H1 (cell line): ENCODE results near the gene ALPL. TPM values are rescaled to one million over a fixed set of nuclear protein-coding genes. Genes with fewer than 3 reads are reported as not detected.

Source experiments
- CTCF ChIA-PET: fragments of 300-600 bp; sonication (Branson Sonifier 250); formaldehyde crosslinking; loops from one replicate; lab custom pipeline; 2021; ENCODE audit not compliant: partially characterized antibody; lab: Charles Lee
- POLR2A ChIA-PET: fragments of 300-600 bp; sonication (Branson Sonifier 250); formaldehyde crosslinking; loops from one replicate; lab custom pipeline; 2021; ENCODE audit warnings: inconsistent platforms; ENCODE audit not compliant: partially characterized antibody; lab: Charles Lee
- DNase-seq, 2 experiments: peaks; one replicate each; pipeline versions ENCODE4 v3.0.0 to v3.0.0-alpha.2; 2010 to 2022; ENCODE audit warnings: low spot score in 2 of 2, low read depth in 1 of 2, mixed read lengths in 1 of 2
- FAIRE-seq: peaks from 2 replicates; lab custom pipeline; 2011; peaks lifted over from hg19 to GRCh38; lab: Jason Lieb, UNC
- H2AFZ ChIP-seq: 2 replicates; pipeline ENCODE4 v1.8.1; 2012; ENCODE audit warnings: low read length, inconsistent platforms
- H2AK5ac ChIP-seq: 2 replicates; pipeline ENCODE4 v1.6.1; 2013; ENCODE audit warnings: low read depth, low read length
- H2BK120ac ChIP-seq: replicated peaks from 2 replicates; pipeline ENCODE3; 2013; ENCODE audit warnings: low read depth, low read length, inconsistent platforms
- H2BK12ac ChIP-seq: 2 replicates; pipeline ENCODE4 v1.6.1; 2013; ENCODE audit warnings: low read depth, low read length
- H2BK15ac ChIP-seq: 2 replicates; pipeline ENCODE4 v1.6.1; 2013; ENCODE audit warnings: low read length
- H2BK20ac ChIP-seq: 2 replicates; pipeline ENCODE4 v1.6.1; 2013; ENCODE audit warnings: low read length
- H2BK5ac ChIP-seq: 2 replicates; pipeline ENCODE4 v1.6.1; 2013; ENCODE audit warnings: low read depth, low read length
- H3K14ac ChIP-seq: 2 replicates; pipeline ENCODE4 v1.6.1; 2013; ENCODE audit warnings: inconsistent platforms; ENCODE audit not compliant: insufficient read length
- H3K18ac ChIP-seq: 2 replicates; pipeline ENCODE4 v1.6.1; 2013; ENCODE audit warnings: low read length; ENCODE audit errors: extremely low read depth
- H3K23ac ChIP-seq: 2 replicates; pipeline ENCODE4 v1.6.1; 2013; ENCODE audit warnings: inconsistent platforms; ENCODE audit not compliant: insufficient read length
- H3K23me2 ChIP-seq: 2 replicates; pipeline ENCODE4 v1.6.1; 2013; ENCODE audit warnings: low read depth, low read length
- H3K27ac ChIP-seq: 2 replicates; pipeline ENCODE4 v1.6.1; 2011; ENCODE audit warnings: low read depth, low read length, inconsistent platforms
- H3K27me3 ChIP-seq, 4 experiments: replicated peaks in 1 of 4; 1 replicate in 1 of 4; 2 replicates in 3 of 4; pipeline versions ENCODE4 v1.6.1 to v1.8.1; 2011 to 2013; ENCODE audit warnings: low read length in 3 of 4, mild to moderate bottlenecking in 3 of 4, inconsistent platforms in 2 of 4, mixed read lengths in 2 of 4, moderate library complexity in 1 of 4; ENCODE audit not compliant: control insufficient read depth in 3 of 4, insufficient read depth in 3 of 4; ENCODE audit errors: extremely low read depth in 1 of 4
- H3K36me3 ChIP-seq, 4 experiments: 2 replicates each; pipeline versions ENCODE4 v1.6.1 to v1.8.1; 2011 to 2013; ENCODE audit warnings: mild to moderate bottlenecking in 4 of 4, low read length in 3 of 4, moderate library complexity in 2 of 4, control low read depth in 1 of 4, inconsistent platforms in 1 of 4; ENCODE audit not compliant: insufficient read depth in 4 of 4, control insufficient read depth in 2 of 4
- H3K4ac ChIP-seq: replicated peaks from 2 replicates; pipeline ENCODE3; 2013; ENCODE audit warnings: low read length, low read depth, mixed read lengths, inconsistent platforms; ENCODE audit not compliant: insufficient read length
- H3K4me1 ChIP-seq, 4 experiments: replicated peaks in 1 of 4; 1 replicate in 1 of 4; 2 replicates in 3 of 4; pipeline versions ENCODE4 v1.6.1 to v1.8.1; 2011 to 2013; ENCODE audit warnings: low read length in 3 of 4, inconsistent platforms in 2 of 4, mixed read lengths in 1 of 4; ENCODE audit not compliant: insufficient read depth in 4 of 4, control insufficient read depth in 3 of 4
- H3K4me2 ChIP-seq, 2 experiments: 2 replicates each; pipeline versions ENCODE4 v1.6.1 to v1.8.1; 2011 to 2013; ENCODE audit warnings: low read depth in 2 of 2, low read length in 2 of 2, control low read depth in 1 of 2, inconsistent platforms in 1 of 2, mild to moderate bottlenecking in 1 of 2; ENCODE audit not compliant: insufficient read depth in 1 of 2
- H3K4me3 ChIP-seq, 4 experiments: fragments of 200-600, 300-600 bp in 1 of 4; sonication (generic), shearing (Covaris generic), sonication (Bioruptor Twin) in 1 of 4; 2 replicates each; pipeline versions ENCODE4 v1.5.1 to v1.8.1; 2011 to 2016; ENCODE audit warnings: low read length in 4 of 4, low read depth in 3 of 4, control low read depth in 2 of 4, inconsistent platforms in 2 of 4, mild to moderate bottlenecking in 2 of 4, mixed read lengths in 1 of 4, moderate library complexity in 1 of 4; ENCODE audit not compliant: insufficient read depth in 2 of 4; ENCODE audit errors: extremely low read depth in 1 of 4
- H3K56ac ChIP-seq: replicated peaks from 2 replicates; pipeline ENCODE3; 2013; ENCODE audit warnings: low read depth, mild to moderate bottlenecking, mixed read lengths, low read length, inconsistent platforms; ENCODE audit not compliant: insufficient read length
- H3K79me1 ChIP-seq: 2 replicates; pipeline ENCODE4 v1.6.1; 2013; ENCODE audit warnings: low read depth, low read length, control low read depth
- H3K79me2 ChIP-seq, 2 experiments: 2 replicates each; pipeline versions ENCODE4 v1.6.1 to v1.8.1; 2012 to 2013; ENCODE audit warnings: low read length in 2 of 2, mild to moderate bottlenecking in 2 of 2, inconsistent platforms in 1 of 2; ENCODE audit not compliant: insufficient read depth in 2 of 2, control insufficient read depth in 1 of 2
- H3K9ac ChIP-seq, 4 experiments: replicated peaks in 1 of 4; 1 replicate in 1 of 4; 2 replicates in 3 of 4; pipeline versions ENCODE4 v1.6.1 to v1.8.1; 2011 to 2013; ENCODE audit warnings: low read depth in 3 of 4, low read length in 3 of 4, control low read depth in 2 of 4, mild to moderate bottlenecking in 2 of 4, moderate library complexity in 2 of 4, inconsistent platforms in 1 of 4; ENCODE audit errors: extremely low read depth in 1 of 4
- H3K9me3 ChIP-seq, 2 experiments: 2 replicates each; pipeline versions ENCODE4 v1.6.1 to v1.8.1; 2012 to 2013; ENCODE audit warnings: mild to moderate bottlenecking in 2 of 2, moderate library complexity in 2 of 2, control low read depth in 1 of 2, inconsistent platforms in 1 of 2, low read depth in 1 of 2, low read length in 1 of 2, mixed read lengths in 1 of 2; ENCODE audit not compliant: insufficient read depth in 2 of 2
- H4K20me1 ChIP-seq, 2 experiments: replicated peaks in 1 of 2; 2 replicates each; pipeline versions ENCODE3 to v1.8.1; 2011 to 2013; ENCODE audit warnings: inconsistent platforms in 2 of 2, low read length in 2 of 2, mild to moderate bottlenecking in 1 of 2; ENCODE audit not compliant: insufficient read depth in 2 of 2, control insufficient read depth in 1 of 2
- H4K5ac ChIP-seq: 2 replicates; pipeline ENCODE4 v1.6.1; 2013; ENCODE audit warnings: low read length, low read depth, mixed read lengths, inconsistent platforms; ENCODE audit not compliant: insufficient read length
- H4K8ac ChIP-seq: 2 replicates; pipeline ENCODE4 v1.8.0; 2013; ENCODE audit warnings: mild to moderate bottlenecking, moderate library complexity, low read length, inconsistent platforms; ENCODE audit not compliant: insufficient read depth; ENCODE audit errors: extremely low read depth
- H4K91ac ChIP-seq: replicated peaks from 2 replicates; pipeline ENCODE3; 2013; ENCODE audit warnings: low read length, mixed read lengths, inconsistent platforms; ENCODE audit not compliant: insufficient read length
- ATF2 ChIP-seq: IDR thresholded peaks from 2 replicates; pipeline ENCODE4 v1.6.1; 2012; ENCODE audit warnings: low read length, inconsistent platforms
- BACH1 ChIP-seq: IDR thresholded peaks from 2 replicates; pipeline ENCODE4 v1.6.1; 2012; ENCODE audit warnings: low read length, improper control_type of control experiment
- CHD2 ChIP-seq: IDR thresholded peaks from 2 replicates; pipeline ENCODE4 v1.6.1; 2012; ENCODE audit warnings: low read length, improper control_type of control experiment
- CTCF ChIP-seq, 3 experiments: IDR thresholded peaks; 1 replicate in 2 of 3; 2 replicates in 1 of 3; pipeline versions ENCODE4 v1.5.1 to v1.6.1; 2011; ENCODE audit warnings: low read length in 3 of 3, mild to moderate bottlenecking in 3 of 3, inconsistent platforms in 2 of 3, low read depth in 1 of 3, moderate library complexity in 1 of 3; ENCODE audit not compliant: insufficient read depth in 1 of 3; ENCODE audit errors: control extremely low read depth in 1 of 3
- MAX ChIP-seq: IDR thresholded peaks from 2 replicates; pipeline ENCODE4 v1.6.1; 2012; ENCODE audit warnings: inconsistent platforms
- SAP30 ChIP-seq: fragments of 300-600 bp; sonication (generic); IDR thresholded peaks from 2 replicates; pipeline ENCODE4 v1.7.1; 2012; ENCODE audit warnings: low read length, moderate library complexity, mild to moderate bottlenecking, inconsistent platforms; ENCODE audit not compliant: insufficient read depth, insufficient replicate concordance
- SIRT6 ChIP-seq: IDR thresholded peaks from one replicate; pipeline ENCODE4 v1.7.1; 2012; ENCODE audit warnings: low read length, inconsistent platforms
- TBP ChIP-seq: IDR thresholded peaks from 2 replicates; pipeline ENCODE4 v1.6.1; 2011; ENCODE audit warnings: low read depth, low read length, improper control_type of control experiment
- TCF12 ChIP-seq: IDR thresholded peaks from 2 replicates; pipeline ENCODE4 v1.6.1; 2011; ENCODE audit warnings: low read depth, mild to moderate bottlenecking, low read length
- WGBS, 2 experiments: shearing (Covaris generic) in 1 of 2; methylation state at CpG; one replicate each; pipeline versions ENCODE4 v1.1.6 to v1.1.7; 2013 to 2015; ENCODE audit warnings: low lambda C conversion rate in 2 of 2, mixed read lengths in 2 of 2, inconsistent platforms in 1 of 2, low coverage in 1 of 2, missing lambda C conversion rate in 1 of 2; ENCODE audit not compliant: insufficient replicate concordance in 2 of 2, insufficient coverage in 1 of 2, insufficient read length in 1 of 2; ENCODE audit errors: extremely low coverage in 1 of 2, missing lambda C conversion rate in 1 of 2; 5-methylcytosine and 5-hydroxymethylcytosine counted together
- polyA plus RNA-seq, 7 experiments: library from polyadenylated mRNA; depleted of rRNA in 3 of 7; stranded (reverse) in 5 of 7; unstranded in 2 of 7; fragments of >200 nt in 5 of 7; fragments of 200-250 nt in 2 of 7; gene quantifications; 1 replicate in 5 of 7; 2 replicates in 1 of 7; 4 replicates in 1 of 7; pipeline versions ENCODE4 v1.2.1 to v1.2.3, GENCODE V29; 2011 to 2013; ENCODE audit warnings: missing spikeins in 2 of 7, mixed read lengths in 2 of 7
- total RNA-seq: library from RNA; stranded (reverse); fragmentation: NEBNext Ultra II Directional; extraction: Animal tissue kit (Norgen Biotek cat#: 25700); gene quantifications from 2 replicates; pipeline ENCODE4 v1.2.1, GENCODE V29; 2021

Gene ALPL
- total and polyA plus RNA-seq, 2 of the 8 experiments (the other 6 are each of a cell fraction or from before 2014, with no cell fraction given): 175 to 362 TPM

- no peak overlapping the region for H3K27ac ChIP-seq
- no peak overlapping the region for H3K9ac ChIP-seq
- no peak overlapping the region for H3K14ac ChIP-seq
- peaks cover 5 to 58% of the 10 kb centered on the region in 2 experiments; a peak in 3 of 4 replicates for H3K79me2 ChIP-seq
- WGBS, 2 experiments: 89% methylated on average over 4 of the region's 4 CpGs; no CpG with 5 or more reads in 1 of the 2 experiments
- H2BK15ac ChIP-seq: no peak overlapping the region
- H2BK120ac ChIP-seq: no peak overlapping the region
- no peak overlapping the region for H2AFZ ChIP-seq
- H2AK5ac ChIP-seq: no peak overlapping the region
- no peak overlapping the region for H3K18ac ChIP-seq
- no peak overlapping the region for H3K23ac ChIP-seq
- no peaks in the 10 kb centered on the region; a peak in 1 of 8 replicates for H3K36me3 ChIP-seq
- peaks cover 0 to 22% (median 8%) of the 10 kb centered on the region in 4 experiments; a peak in 5 of 7 replicates for H3K4me1 ChIP-seq
- H3K23me2 ChIP-seq: no peaks in the 10 kb centered on the region
- H3K4me3 ChIP-seq: no peak overlapping the region
- no peaks in the 10 kb centered on the region for H3K27me3 ChIP-seq
- no peak for FAIRE-seq
- POLR2A ChIA-PET: interaction anchor here (0.7 to 1.1 kb wide), 2 partner anchors 15 to 21 kb away, joined by 3 read pairs; no protein-coding TSS in a partner anchor
- H2BK12ac ChIP-seq: peak overlapping the region; percentile 20; the same call in 1 of the 2 replicates
- H2BK5ac ChIP-seq: no peak overlapping the region
- peaks cover 21% of the 10 kb centered on the region for H3K79me1 ChIP-seq
- H2BK20ac ChIP-seq: no peak overlapping the region
- peaks cover 11 to 22% of the 10 kb centered on the region in 2 experiments for H4K20me1 ChIP-seq
- no peak overlapping the region for H4K5ac ChIP-seq
- DNase-seq: no peak
- H3K4ac ChIP-seq: no peak overlapping the region
- H3K9me3 ChIP-seq: no peaks in the 10 kb centered on the region
- no peak overlapping the region for H3K56ac ChIP-seq
- H4K8ac ChIP-seq: no peak overlapping the region; the same call in 1 of the 2 replicates
- no peak overlapping the region for H3K4me2 ChIP-seq
- CTCF ChIA-PET: interaction anchor here (0.7 to 13.3 kb wide), 10 partner anchors 9 to 800 kb away, joined by 3 to 372 read pairs (median 4); partner anchors contain the start of gene ALPL
- no peak overlapping the region for H4K91ac ChIP-seq
- TF ChIP-seq MAX: no peak
- no peak for TF ChIP-seq TCF12
- TF ChIP-seq BACH1: no peak
- no peak for TF ChIP-seq SIRT6
- TF ChIP-seq SAP30: no peak
- TF ChIP-seq CTCF (IDR thresholded peaks at IDR 0.05; ENCODE audit: control extremely low read depth in 1 of 3, insufficient read depth in 1 of 3, low read depth in 1 of 3, low read length in 3 of 3): no peak
- no peak for TF ChIP-seq TBP
- TF ChIP-seq ATF2: no peak
- no peak for TF ChIP-seq CHD2
Observed at GRCh38 chr1:21544095-21544494, 34.9 kb downstream of the ALPL start.
